ENCODE data around the gene HAND2.

DNA sequence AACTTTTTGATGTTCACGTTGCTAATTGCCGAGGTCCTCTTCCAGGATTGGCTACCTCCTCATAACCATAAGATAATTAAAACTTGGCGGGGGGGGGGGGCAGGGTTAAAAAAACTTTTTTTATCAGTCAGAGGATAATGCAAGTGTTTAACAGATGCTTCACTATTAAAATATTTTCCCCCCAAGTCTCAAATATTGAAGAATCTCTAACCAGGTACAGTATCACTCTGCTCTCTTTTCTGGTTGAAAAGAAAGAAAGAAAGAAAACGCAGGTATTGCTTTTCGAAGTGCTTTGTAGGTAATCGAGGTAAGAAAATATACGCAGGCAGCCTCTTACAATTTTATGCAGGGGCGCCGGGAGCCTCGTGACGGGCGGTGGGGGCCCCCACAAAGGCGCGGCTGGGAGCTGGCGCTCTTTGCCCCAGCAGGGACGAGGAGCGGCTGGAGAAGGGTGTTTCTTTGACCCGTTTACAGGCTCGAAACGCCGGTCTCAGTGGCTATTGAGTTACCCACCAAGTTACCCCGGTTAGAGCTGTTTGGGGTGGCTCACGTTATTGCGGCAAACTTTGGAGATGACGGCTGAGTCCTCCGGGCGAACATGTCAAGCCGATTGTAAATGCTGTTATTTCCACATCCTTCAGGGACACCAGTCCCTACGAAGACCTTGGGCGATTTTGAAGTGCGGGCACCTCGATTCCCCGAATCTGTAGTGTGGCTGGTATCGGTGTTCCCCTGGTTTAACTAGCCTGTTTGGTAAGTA, 477 bp upstream of the HAND2 start:
- no peak for TF ChIP-seq SUZ12 (IDR thresholded peaks at IDR 0.05)
- no peak for TF ChIP-seq L3MBTL2 (conservative IDR thresholded peaks at IDR 0.05)
- TF ChIP-seq FOXA1 (IDR thresholded peaks at IDR 0.05), result no peak
- TF ChIP-seq BHLHE40 (IDR thresholded peaks at IDR 0.05; ENCODE audit: borderline replicate concordance), result no peak
- no peak for TF ChIP-seq ZNF384 (IDR thresholded peaks at IDR 0.05)
- no peak for TF ChIP-seq FOXK2 (IDR thresholded peaks at IDR 0.05)
- TF ChIP-seq SP1 (IDR thresholded peaks at IDR 0.05), result no peak
- TF ChIP-seq HDGF (IDR thresholded peaks at IDR 0.05; ENCODE audit: borderline replicate concordance), result no peak
- TF ChIP-seq FOXM1 (IDR thresholded peaks at IDR 0.05; ENCODE audit: borderline replicate concordance), result no peak
- no peak for TF ChIP-seq ELF4 (IDR thresholded peaks at IDR 0.05)
